Erythroblast (primary cell): Measurements from ENCODE around the gene ZCCHC2.

Experiments used
- DNase-seq, 2 experiments: peaks; one replicate each; lab custom pipeline; 2025; lab: John Stamatoyannopoulos, UW
- GATA1 ChIP-seq: IDR thresholded peaks from 2 replicates; pipeline ENCODE4 v1.6.1; 2011; ENCODE audit warnings: low read depth, mild to moderate bottlenecking, control low read depth, low read length, moderate library complexity
- POLR2A ChIP-seq: IDR thresholded peaks from 2 replicates; pipeline ENCODE4 v1.6.1; 2011; ENCODE audit warnings: mild to moderate bottlenecking, low read length

The ZCCHC2 gene

DNA sequence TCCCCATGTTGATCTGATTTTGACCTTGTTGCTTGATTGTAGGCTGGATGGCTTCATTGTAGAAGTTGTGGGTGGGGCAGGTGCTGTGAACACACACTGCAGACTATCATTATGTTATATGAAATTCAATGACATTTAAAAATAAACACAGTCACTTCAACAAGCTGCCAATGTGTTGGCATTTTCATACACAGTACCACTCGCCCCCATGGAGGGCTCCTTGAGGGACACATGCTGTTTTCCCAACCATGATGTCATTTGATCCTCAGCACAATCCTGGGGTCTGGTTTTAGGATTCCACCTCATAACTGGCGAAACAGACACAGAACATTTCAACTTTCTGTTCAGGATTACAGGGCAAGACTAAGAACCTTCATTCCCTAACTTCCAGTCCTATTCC lies 86.9 kb downstream of the ZCCHC2 start:
- DNase-seq: no peak
- TF ChIP-seq GATA1: no peak
- TF ChIP-seq POLR2A: no peak

- TF ChIP-seq GATA1 (no peak), POLR2A (no peak)
- DNase-seq: no peak
Observed at GRCh38 chr18:62610351-62610700, 87.5 kb downstream of the ZCCHC2 start.

DNA sequence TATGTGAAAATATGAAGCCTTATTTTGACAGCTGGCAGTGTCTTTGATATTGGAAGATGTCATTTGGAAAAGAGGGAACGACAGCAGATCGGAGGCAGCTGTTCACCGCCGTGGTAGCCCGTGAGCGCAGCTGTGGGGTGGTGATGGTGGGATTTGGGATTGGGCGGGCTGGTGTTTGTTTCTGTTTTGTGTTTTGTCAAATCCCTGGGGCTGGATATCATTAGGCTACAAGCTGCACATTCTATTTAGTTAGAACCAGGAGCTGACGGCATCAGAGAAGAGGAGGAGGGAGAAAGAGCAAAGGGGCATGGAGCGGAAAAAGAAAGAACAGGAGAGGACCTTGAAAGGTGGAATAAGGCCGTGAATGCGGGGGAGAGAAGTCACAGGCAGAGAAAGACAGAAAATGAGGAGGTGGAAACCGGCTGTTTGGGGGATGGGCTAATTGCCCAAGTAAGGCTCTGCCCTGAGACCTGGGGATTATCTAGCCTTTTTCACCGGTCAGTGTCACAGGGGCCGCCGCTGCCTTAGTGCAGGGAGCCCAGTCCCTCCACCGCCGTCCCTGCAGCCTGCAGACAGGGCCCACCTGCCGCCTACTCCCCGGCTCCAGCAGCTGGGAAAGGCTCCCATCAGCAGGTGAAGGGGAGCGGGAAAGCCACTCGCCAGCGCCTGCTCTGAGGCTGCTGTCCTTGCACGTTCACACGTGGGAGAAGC lies 88.0 kb downstream of the ZCCHC2 start:
- TF ChIP-seq POLR2A (no peak), GATA1 (no peak)
- DNase-seq: no peak

DNA sequence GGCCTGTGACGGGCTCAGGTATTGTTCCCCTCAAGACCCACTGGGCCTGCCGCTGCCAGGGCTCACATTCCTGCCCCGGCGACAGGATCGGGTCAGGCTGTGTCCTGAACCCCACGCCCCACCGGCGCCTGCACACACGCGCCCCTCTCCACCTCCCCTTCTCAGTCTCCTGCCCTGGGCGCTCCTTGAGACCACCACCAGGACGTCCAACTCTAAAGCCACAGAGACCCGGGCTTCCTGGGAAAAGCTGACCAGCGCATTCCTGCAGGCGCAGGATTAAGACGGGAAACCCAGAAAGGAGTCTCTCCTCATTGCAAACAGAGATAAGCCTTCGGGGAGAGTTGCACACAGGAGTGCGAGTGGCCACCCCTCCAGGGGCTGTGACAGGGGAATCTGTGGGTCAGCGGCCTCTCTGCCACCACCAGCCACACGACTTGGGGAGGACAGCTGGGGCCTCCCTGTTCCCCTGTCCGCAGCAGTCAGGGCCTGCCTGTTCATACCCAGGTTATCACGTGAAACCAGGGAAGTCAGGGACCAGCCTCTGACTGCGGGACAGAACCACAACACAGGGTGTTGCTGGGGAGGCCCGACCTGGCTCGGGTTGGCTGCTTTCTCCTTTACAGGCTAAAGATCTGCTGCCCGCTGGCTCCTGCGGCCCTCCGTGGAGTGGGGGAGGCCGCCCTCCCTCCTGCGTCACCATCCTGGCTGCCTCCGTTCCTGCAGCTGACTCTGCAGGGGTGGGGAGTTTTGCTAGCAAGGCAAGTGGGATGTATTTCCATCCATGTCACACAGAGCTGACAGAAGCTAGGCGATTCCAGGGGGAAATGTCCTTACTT lies 88.8 kb downstream of the ZCCHC2 start:
- TF ChIP-seq POLR2A (no peak), GATA1 (no peak)
- DNase-seq: no peak

DNA sequence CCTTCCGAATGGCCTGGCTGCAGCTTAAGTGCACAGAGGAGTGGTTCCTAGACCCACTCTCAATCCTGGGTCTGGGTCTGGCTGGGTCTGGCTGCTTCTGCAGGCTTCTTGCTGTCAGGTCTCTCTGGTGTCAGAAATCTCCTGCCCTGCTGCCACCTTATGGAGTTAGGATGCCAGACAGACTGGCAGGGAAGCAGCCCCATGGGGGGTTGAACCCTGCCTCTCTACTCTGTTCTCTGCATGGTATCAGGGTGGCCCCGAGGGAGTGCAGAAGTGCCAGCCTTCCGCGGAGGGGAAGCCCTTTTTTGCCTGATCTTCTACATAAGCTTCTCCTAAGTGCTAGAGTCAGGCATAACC lies 89.4 kb downstream of the ZCCHC2 start:
- TF ChIP-seq POLR2A (no peak), GATA1 (no peak)
- no peak for DNase-seq

GRCh38 chr18:62612776-62613175 lies 90.0 kb downstream of the ZCCHC2 start:
- DNase-seq: no peak
- no peak for TF ChIP-seq POLR2A
- no peak for TF ChIP-seq GATA1

GRCh38 chr18:62614494-62614893 lies 91.7 kb downstream of the ZCCHC2 start:
- DNase-seq: no peak
- TF ChIP-seq GATA1 (no peak), POLR2A (no peak)

DNA sequence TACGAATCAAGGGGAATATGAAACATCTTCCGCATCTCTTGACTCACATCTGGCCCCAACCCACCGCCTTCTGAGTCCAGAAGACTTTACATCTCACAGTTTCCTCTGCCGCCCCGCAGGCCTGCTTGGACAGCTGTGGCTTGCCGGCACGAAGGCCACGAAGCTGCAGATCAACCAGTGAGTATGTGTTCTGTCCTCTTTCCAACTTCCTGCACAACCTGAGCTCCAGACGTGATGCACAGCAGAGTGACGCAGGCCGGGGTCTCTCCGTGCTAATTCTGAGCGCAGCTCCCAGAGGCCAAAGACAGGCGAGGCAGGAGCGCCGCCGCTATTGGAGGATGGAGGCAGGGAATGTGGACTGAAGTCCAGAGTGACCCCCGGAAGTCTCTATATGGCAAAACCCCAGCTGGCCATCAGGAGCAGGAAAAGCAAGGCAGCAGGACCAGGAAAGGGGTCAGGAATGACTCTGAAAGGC lies 93.5 kb downstream of the ZCCHC2 start:
- DNase-seq: no peak
- TF ChIP-seq GATA1 (no peak), POLR2A (no peak)

DNA sequence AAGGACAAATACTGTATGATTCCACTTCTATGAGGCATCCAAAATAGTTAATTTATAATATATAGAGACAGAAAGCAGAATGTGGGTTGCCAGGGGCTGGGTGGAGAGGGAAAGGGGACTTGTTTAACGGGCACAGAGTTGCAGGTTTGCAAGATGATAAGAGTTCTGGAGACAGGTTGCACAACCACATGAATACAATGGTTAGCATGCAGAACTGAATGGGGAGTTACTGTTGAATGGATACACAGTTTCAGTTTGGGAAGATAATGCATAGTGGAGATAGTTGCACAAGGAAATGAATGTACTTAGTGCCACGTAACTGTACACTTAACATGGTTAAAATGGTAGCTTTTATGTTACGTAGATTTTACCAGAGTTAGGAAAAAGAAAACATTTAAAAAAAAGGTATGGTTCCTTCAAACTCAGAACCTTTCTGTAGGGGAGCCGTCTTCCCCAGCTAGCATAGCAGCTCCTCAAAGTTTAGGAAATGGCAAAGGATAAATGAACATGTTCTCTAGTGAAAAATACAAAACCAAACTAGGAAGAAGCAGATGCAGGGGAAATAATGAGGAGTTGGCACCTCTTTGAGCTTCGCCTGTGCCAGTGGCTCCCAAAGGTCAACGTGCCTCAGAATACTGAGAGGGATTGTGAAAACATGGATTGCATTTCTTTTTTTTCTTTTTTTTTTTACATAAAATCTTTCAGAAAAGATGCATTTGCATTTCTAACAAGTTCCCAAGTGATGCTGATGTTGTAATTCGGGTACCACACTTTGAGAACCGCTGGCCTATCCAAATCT lies 95.2 kb downstream of the ZCCHC2 start:
- no peak for DNase-seq
- TF ChIP-seq POLR2A: no peak
- TF ChIP-seq GATA1: no peak

DNA sequence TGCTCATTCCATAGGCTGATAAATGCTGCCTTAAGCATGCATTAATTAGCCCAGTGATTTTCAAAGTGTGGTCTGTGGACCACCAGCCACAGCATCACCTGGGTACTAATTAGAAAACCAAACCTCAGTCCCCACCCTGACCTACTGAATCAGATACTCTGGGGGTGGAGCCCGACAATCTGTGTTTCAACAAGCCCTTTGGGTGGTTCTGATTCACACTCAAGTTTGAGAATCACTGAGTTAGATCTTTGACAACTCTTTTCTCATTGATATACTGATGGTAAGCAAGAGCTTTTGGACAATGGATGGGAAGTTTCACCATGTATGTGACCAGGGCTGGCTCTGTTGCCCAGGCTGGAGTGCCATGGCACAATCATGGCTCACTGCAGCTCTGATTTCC lies 95.9 kb downstream of the ZCCHC2 start:
- no peak for TF ChIP-seq GATA1
- no peak for TF ChIP-seq POLR2A

DNA sequence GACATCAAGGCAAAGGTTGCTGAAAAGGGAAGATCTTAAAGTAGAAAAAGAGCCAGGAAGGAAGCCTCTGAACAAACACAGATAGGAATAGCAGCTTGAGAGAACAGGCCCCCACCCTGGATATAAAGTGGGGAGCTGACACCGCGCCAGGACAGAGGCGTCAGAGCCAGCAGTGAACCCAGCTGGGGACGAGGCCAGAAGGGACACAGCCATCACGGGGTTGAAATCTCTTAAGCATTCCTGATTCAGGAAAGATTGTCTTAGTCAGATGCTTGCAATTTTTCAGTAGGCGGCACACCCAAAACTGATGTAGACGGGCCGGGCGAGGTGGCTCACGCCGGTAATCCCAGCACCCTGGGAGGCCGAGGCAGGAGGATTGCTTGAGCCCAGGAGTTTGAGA lies 98.7 kb downstream of the ZCCHC2 start:
- no peak for DNase-seq
- TF ChIP-seq GATA1 (no peak), POLR2A (no peak)

More for the DNA sequence above, 95.9 kb downstream of the ZCCHC2 start:
- no peak for DNase-seq

DNA sequence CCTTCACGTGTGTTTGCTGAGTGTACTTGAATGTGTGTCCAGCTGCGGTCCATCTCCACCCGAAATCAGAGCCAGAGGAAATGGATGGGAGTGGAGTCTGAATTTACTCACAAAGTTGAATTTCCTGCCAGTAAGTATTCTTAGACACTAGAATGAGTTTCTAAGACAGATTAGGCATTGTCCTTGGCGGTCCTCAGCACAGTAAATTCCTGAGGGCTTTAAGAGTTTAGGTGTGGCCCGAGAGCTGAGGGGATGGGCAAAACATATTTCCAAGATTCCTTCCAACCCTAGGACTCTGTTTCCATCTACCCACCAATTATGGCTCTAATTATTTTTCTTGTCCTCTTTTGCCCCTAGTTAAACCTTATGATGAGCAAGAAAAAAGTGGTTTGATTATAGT lies 102.2 kb downstream of the ZCCHC2 start:
- TF ChIP-seq GATA1 (no peak), POLR2A (no peak)
- no peak for DNase-seq
